ENCODE data around the gene ZNF749.
"Not testable (repeated sequence)": the region's sequence is repeated elsewhere in the genome, so short reads cannot be mapped to it uniquely, and the experiment has no call there.

The ZNF749 gene

GRCh38 chr19:57465680-57466381, 30.7 kb downstream of the ZNF749 start:
- DNase-seq (ENCODE audit: low read depth, low spot score), result no peak

- no peak for DNase-seq (ENCODE audit: low read depth, low spot score)
These were observed 31.4 kb downstream of the ZNF749 start for GRCh38 chr19:57466489-57466888.

- DNase-seq (ENCODE audit: low read depth, low spot score), result no peak
These were observed 38.5 kb downstream of the ZNF749 start for GRCh38 chr19:57473646-57474045.

GRCh38 chr19:57477191-57478008, 42.3 kb downstream of the ZNF749 start, which contains the start of gene ZNF772:
ZNF772 (minus strand) TSS chr19:57477566; CDS start chr19:57477309, 257 bp downstream.
- peak; percentile 87 for DNase-seq (ENCODE audit: low read depth, low spot score)

GRCh38 chr19:57487477-57488298, 52.6 kb downstream of the ZNF749 start, which contains the start of gene ZNF419:
ZNF419 (plus strand) TSS chr19:57487750; CDS start chr19:57487951, 201 bp downstream.
- DNase-seq (ENCODE audit: low read depth, low spot score), result peak; percentile 87

GRCh38 chr19:57488299-57488644, 53.1 kb downstream of the ZNF749 start:
- DNase-seq (ENCODE audit: low read depth, low spot score), result not testable (repeated sequence)

Data from iPS DF 19.7 (cell line).